ENCODE data around the gene PLXNA4. TPM values are rescaled to one million over a fixed set of nuclear protein-coding genes. Genes with fewer than 3 reads are reported as not detected.

Gene PLXNA4
- polyA plus RNA-seq, 1 experiment = 0.22 TPM

GRCh38 chr7:132464740-132465139 is 111.5 kb downstream of the PLXNA4 start:
- ChIA-PET CTCF (no interaction called here), POLR2A (no interaction called here)
- no peak for DNase-seq (ENCODE audit: low read depth)

GRCh38 chr7:132463922-132464321 is 112.3 kb downstream of the PLXNA4 start:
- TF ChIP-seq CTCF (IDR thresholded peaks at IDR 0.05; ENCODE audit: insufficient read depth, low read depth, low read length) = no peak
- DNase-seq (ENCODE audit: low read depth) = no peak
- ChIA-PET CTCF (no interaction called here), POLR2A (no interaction called here)
- no peaks in the 10 kb centered on the region for H3K36me3 ChIP-seq (ENCODE audit: control insufficient read depth, insufficient read depth, low read length)
- H3K4me3 ChIP-seq (ENCODE audit: low read depth, low read length) = no peak overlapping the region
- no peaks in the 10 kb centered on the region; the same call in 1 of the 2 replicates for H3K27me3 ChIP-seq (ENCODE audit: control insufficient read depth, insufficient read depth, low read length)

More at GRCh38 chr7:132464740-132465139, 111.5 kb downstream of the PLXNA4 start:
- H3K36me3 ChIP-seq (ENCODE audit: control insufficient read depth, insufficient read depth, low read length) = no peaks in the 10 kb centered on the region
- no peak overlapping the region for H3K4me3 ChIP-seq (ENCODE audit: low read depth, low read length)
- TF ChIP-seq CTCF (IDR thresholded peaks at IDR 0.05; ENCODE audit: insufficient read depth, low read depth, low read length) = no peak
- no peaks in the 10 kb centered on the region; the same call in 1 of the 2 replicates for H3K27me3 ChIP-seq (ENCODE audit: control insufficient read depth, insufficient read depth, low read length)

- H3K4me3 ChIP-seq (ENCODE audit: low read depth, low read length) = no peak overlapping the region
- ChIA-PET CTCF (interaction anchor here (0.6 kb wide), 1 partner anchor 8 kb away, joined by 3 read pairs; no protein-coding TSS in a partner anchor), POLR2A (no interaction called here)
- no peak for DNase-seq (ENCODE audit: low read depth)
- H3K27me3 ChIP-seq (ENCODE audit: control insufficient read depth, insufficient read depth, low read length) = no peaks in the 10 kb centered on the region; the same call in 1 of the 2 replicates
- H3K36me3 ChIP-seq (ENCODE audit: control insufficient read depth, insufficient read depth, low read length) = no peaks in the 10 kb centered on the region
- TF ChIP-seq CTCF (IDR thresholded peaks at IDR 0.05; ENCODE audit: insufficient read depth, low read depth, low read length) = no peak
Observed at GRCh38 chr7:132462478-132462877, 113.8 kb downstream of the PLXNA4 start.

GRCh38 chr7:132461032-132461592 is 115.2 kb downstream of the PLXNA4 start:
- ChIA-PET POLR2A (no interaction called here), CTCF (no interaction called here)
- H3K4me3 ChIP-seq (ENCODE audit: low read depth, low read length) = no peak overlapping the region
- TF ChIP-seq CTCF (IDR thresholded peaks at IDR 0.05; ENCODE audit: insufficient read depth, low read depth, low read length) = no peak
- H3K27me3 ChIP-seq (ENCODE audit: control insufficient read depth, insufficient read depth, low read length) = no peaks in the 10 kb centered on the region
- no peak for DNase-seq (ENCODE audit: low read depth)
- no peaks in the 10 kb centered on the region for H3K36me3 ChIP-seq (ENCODE audit: control insufficient read depth, insufficient read depth, low read length)

- no peaks in the 10 kb centered on the region for H3K36me3 ChIP-seq (ENCODE audit: control insufficient read depth, insufficient read depth, low read length)
- TF ChIP-seq CTCF (IDR thresholded peaks at IDR 0.05; ENCODE audit: insufficient read depth, low read depth, low read length) = no peak
- no peaks in the 10 kb centered on the region for H3K27me3 ChIP-seq (ENCODE audit: control insufficient read depth, insufficient read depth, low read length)
- DNase-seq (ENCODE audit: low read depth) = no peak
- H3K4me3 ChIP-seq (ENCODE audit: low read depth, low read length) = no peak overlapping the region
- POLR2A ChIA-PET = no interaction called here
- CTCF ChIA-PET = no interaction called here
Observed at GRCh38 chr7:132458729-132459128, 117.5 kb downstream of the PLXNA4 start.
